Astrocyte (in vitro differentiated cells and primary cell): ENCODE measurements around the gene MT3. TPM values are rescaled to one million over a fixed set of nuclear protein-coding genes. Genes with fewer than 3 reads are reported as not detected.

ENCODE experiments used
- DNase-seq: peaks from one replicate; pipeline ENCODE4 v3.0.0-alpha.2; 2010; ENCODE audit warnings: low read depth
- FAIRE-seq: peaks from 2 replicates; lab custom pipeline; 2011; peaks lifted over from hg19 to GRCh38; lab: Jason Lieb, UNC
- H2AFZ ChIP-seq: 2 replicates; pipeline ENCODE4 v1.6.0; 2012; ENCODE audit warnings: low read depth, low read length, inconsistent platforms
- H3K27ac ChIP-seq: 2 replicates; pipeline ENCODE4 v1.5.1; 2011; ENCODE audit warnings: low read depth, low read length, inconsistent platforms
- H3K27me3 ChIP-seq: 2 replicates; pipeline ENCODE4 v1.6.0; 2011; ENCODE audit warnings: low read length, inconsistent platforms; ENCODE audit not compliant: insufficient read depth
- H3K36me3 ChIP-seq: 2 replicates; pipeline ENCODE4 v1.5.1; 2011; ENCODE audit warnings: low read length, inconsistent platforms; ENCODE audit not compliant: insufficient read depth
- H3K4me1 ChIP-seq: 2 replicates; pipeline ENCODE4 v1.5.1; 2011; ENCODE audit warnings: low read length, inconsistent platforms; ENCODE audit not compliant: insufficient read depth
- H3K4me2 ChIP-seq: 2 replicates; pipeline ENCODE4 v1.6.0; 2012; ENCODE audit warnings: low read length, inconsistent platforms
- H3K4me3 ChIP-seq: 2 replicates; pipeline ENCODE4 v1.5.1; 2011; ENCODE audit warnings: low read depth, mild to moderate bottlenecking, low read length, inconsistent platforms; ENCODE audit not compliant: insufficient read depth
- H3K79me2 ChIP-seq: 2 replicates; pipeline ENCODE4 v1.6.0; 2012; ENCODE audit warnings: mild to moderate bottlenecking, low read length, inconsistent platforms; ENCODE audit not compliant: insufficient read depth
- H3K9ac ChIP-seq: 2 replicates; pipeline ENCODE4 v1.6.0; 2012; ENCODE audit warnings: mild to moderate bottlenecking, low read length, inconsistent platforms
- H3K9me3 ChIP-seq: 2 replicates; pipeline ENCODE4 v1.5.1; 2012; ENCODE audit warnings: low read depth, mild to moderate bottlenecking, low read length, inconsistent platforms; ENCODE audit not compliant: insufficient read depth
- H4K20me1 ChIP-seq: 2 replicates; pipeline ENCODE4 v1.6.0; 2012; ENCODE audit warnings: low read length, inconsistent platforms; ENCODE audit not compliant: insufficient read depth
- H3K27ac Mint-ChIP-seq: one replicate; pipeline ENCODE4 v1.8.0; 2021; ENCODE audit warnings: mild to moderate bottlenecking, mixed read lengths; ENCODE audit not compliant: unreplicated experiment
- H3K27me3 Mint-ChIP-seq: one replicate; pipeline ENCODE4 v1.8.0; 2021; ENCODE audit warnings: low read depth, mixed read lengths; ENCODE audit not compliant: unreplicated experiment
- H3K36me3 Mint-ChIP-seq: one replicate; pipeline ENCODE4 v1.8.0; 2021; ENCODE audit warnings: low read depth, mixed read lengths; ENCODE audit not compliant: unreplicated experiment
- H3K4me1 Mint-ChIP-seq: one replicate; pipeline ENCODE4 v1.8.0; 2021; ENCODE audit warnings: low read depth, mixed read lengths; ENCODE audit not compliant: unreplicated experiment
- H3K4me3 Mint-ChIP-seq: one replicate; pipeline ENCODE4 v1.8.0; 2021; ENCODE audit warnings: mild to moderate bottlenecking, moderate library complexity, mixed read lengths; ENCODE audit not compliant: unreplicated experiment
- H3K9me3 Mint-ChIP-seq: one replicate; pipeline ENCODE4 v1.8.0; 2021; ENCODE audit warnings: mild to moderate bottlenecking, mixed read lengths; ENCODE audit not compliant: unreplicated experiment
- EZH2 ChIP-seq: IDR thresholded peaks from 2 replicates; pipeline ENCODE4 v1.6.1; 2012; ENCODE audit warnings: mild to moderate bottlenecking, low read length, inconsistent platforms; ENCODE audit not compliant: insufficient read depth
- total RNA-seq: library from RNA; stranded (reverse); gene quantifications from 2 replicates; pipeline ENCODE4 v1.2.1, GENCODE V29; 2021
- TF ChIP-seq, protein P1 (sequence below): IDR thresholded peaks from 2 replicates; pipeline ENCODE4 v1.5.1; 2011; ENCODE audit warnings: low read depth, mild to moderate bottlenecking, inconsistent platforms, low read length, moderate library complexity; ENCODE audit not compliant: insufficient read depth

MT3 gene
- total RNA-seq, 1 donor from 2014 or later, result not detected

DNA sequence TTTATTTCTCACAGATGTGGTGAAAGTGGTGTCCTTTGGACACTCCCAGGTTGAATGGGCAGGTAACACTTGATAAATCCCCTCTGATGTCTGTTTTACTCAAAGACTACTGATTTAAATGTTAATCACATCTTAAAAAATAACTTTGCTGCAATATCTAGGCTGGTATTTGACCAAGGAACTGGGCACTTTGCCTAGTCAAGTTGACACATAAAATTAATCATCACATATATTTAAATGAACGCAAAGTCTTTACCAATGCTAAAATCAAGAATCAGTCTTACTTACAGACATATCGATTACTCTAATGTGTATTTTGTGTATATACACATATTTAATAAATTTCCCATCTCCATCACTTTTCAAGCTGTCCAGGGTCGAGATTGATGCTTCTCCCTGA, 26.0 kb downstream of the MT3 start:
- Histone ChIP-seq H3K27ac (peak overlapping the region; percentile 66), H3K4me2 (peak overlapping the region; percentile 63), H3K36me3 (no peaks in the 10 kb centered on the region), H2AFZ (no peak overlapping the region), H3K9me3 (no peaks in the 10 kb centered on the region), H3K9ac (no peak overlapping the region), H3K27me3 (no peaks in the 10 kb centered on the region), H3K4me1 (peaks cover 60% of the 10 kb centered on the region), H3K79me2 (peaks cover 8% of the 10 kb centered on the region), H4K20me1 (no peaks in the 10 kb centered on the region), H3K4me3 (no peak overlapping the region)
- Mint-ChIP-seq H3K27me3 (peaks cover 36% of the 10 kb centered on the region), H3K4me1 (peaks cover 9% of the 10 kb centered on the region), H3K36me3 (no peaks in the 10 kb centered on the region), H3K9me3 (no peaks in the 10 kb centered on the region), H3K4me3 (no peak overlapping the region), H3K27ac (no peak overlapping the region)
- TF ChIP-seq EZH2, result no peak
- DNase-seq, result peak; percentile 41
- FAIRE-seq, result no peak

DNA sequence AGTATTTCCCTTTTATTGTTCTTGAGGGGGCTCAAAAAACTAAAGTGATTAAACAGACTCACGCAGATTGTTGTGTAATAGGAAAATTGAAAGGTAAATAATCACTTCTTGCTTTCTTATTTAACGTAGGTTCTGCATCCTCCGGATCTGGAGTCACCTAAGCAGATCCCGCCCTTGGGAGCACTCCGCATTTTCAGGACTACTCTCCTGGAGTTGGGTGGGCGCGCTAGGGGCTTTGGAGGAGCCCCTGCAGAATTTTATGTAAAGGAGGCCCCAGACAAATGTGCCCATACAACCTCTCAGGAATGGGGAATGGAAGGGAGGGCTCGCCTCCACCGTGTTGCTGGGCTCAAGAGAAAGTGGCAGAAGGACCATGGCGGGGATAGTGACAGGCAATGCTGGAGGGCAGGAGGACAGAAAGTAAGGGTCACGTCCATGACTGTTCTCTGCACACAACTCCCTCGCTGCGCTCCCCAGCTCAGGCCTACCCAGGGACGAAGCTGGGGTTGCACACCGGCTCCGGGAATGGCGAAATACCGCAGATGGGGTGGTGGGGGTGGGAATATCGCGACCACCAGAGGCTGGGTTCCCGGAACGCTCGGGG, 27.4 kb downstream of the MT3 start:
- Mint-ChIP-seq H3K27ac (no peak overlapping the region), H3K36me3 (no peaks in the 10 kb centered on the region), H3K9me3 (no peaks in the 10 kb centered on the region), H3K27me3 (peaks cover 47% of the 10 kb centered on the region), H3K4me3 (no peak overlapping the region), H3K4me1 (peaks cover 4% of the 10 kb centered on the region)
- Histone ChIP-seq H3K27ac (no peak overlapping the region), H2AFZ (peak overlapping the region; percentile 91), H3K27me3 (no peaks in the 10 kb centered on the region), H3K79me2 (peaks cover 4% of the 10 kb centered on the region), H3K4me1 (peaks cover 47% of the 10 kb centered on the region), H3K9me3 (no peaks in the 10 kb centered on the region), H3K36me3 (no peaks in the 10 kb centered on the region), H3K4me2 (peak overlapping the region; percentile 85), H4K20me1 (no peaks in the 10 kb centered on the region), H3K4me3 (peak overlapping the region; percentile 66), H3K9ac (peak overlapping the region; percentile 53)
- DNase-seq (no peak), FAIRE-seq (no peak)
- TF ChIP-seq EZH2, result no peak
- TF ChIP-seq, protein P1, sequence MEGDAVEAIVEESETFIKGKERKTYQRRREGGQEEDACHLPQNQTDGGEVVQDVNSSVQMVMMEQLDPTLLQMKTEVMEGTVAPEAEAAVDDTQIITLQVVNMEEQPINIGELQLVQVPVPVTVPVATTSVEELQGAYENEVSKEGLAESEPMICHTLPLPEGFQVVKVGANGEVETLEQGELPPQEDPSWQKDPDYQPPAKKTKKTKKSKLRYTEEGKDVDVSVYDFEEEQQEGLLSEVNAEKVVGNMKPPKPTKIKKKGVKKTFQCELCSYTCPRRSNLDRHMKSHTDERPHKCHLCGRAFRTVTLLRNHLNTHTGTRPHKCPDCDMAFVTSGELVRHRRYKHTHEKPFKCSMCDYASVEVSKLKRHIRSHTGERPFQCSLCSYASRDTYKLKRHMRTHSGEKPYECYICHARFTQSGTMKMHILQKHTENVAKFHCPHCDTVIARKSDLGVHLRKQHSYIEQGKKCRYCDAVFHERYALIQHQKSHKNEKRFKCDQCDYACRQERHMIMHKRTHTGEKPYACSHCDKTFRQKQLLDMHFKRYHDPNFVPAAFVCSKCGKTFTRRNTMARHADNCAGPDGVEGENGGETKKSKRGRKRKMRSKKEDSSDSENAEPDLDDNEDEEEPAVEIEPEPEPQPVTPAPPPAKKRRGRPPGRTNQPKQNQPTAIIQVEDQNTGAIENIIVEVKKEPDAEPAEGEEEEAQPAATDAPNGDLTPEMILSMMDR, result no peak

DNA sequence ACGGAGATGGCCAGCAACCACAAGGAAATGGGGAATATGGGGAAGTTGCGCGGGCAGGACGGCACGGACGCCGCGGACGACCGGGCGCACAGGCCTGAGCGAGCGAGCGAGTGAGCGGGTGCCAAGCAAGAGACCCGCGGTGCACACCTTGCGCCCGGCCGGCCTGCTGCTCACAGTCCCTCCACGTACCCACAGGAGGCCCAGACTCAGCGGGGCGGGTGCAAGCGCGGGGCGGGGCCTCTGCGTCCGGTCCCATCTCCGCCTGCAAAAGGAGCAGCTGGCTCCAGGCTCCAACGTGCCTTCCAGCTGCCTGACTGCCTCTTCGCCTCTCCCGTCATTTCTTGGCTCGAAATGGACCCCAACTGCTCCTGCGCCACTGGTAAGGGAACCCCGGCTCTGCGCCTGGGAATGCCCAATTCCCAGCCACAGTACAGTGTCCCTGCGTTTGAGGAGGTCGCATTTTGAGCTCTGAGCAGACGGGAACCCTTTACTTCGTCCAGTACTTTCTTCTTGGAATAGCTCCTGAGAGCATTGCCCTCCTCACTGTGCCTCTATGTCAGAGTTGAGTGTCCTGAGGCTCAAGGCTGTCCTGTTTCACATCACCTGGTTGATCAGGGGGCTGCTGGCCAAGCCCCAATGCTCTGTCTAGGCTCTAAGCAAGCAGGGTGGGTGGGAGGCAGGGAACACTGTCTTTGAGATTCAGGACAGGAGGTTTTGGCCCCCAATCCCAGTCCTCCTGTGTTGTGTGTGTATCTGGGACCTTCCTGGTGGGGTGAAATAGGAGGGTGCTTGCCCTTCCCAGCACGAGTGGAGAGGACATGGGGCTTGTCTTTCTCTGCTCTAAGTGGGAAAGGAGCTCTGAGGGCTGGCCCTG, 28.1 kb downstream of the MT3 start:
- peaks cover 55% of the 10 kb centered on the region for H3K27me3 Mint-ChIP-seq
- no peak overlapping the region for H3K27ac ChIP-seq
- FAIRE-seq, result no peak
- no peaks in the 10 kb centered on the region for H4K20me1 ChIP-seq
- H3K36me3 ChIP-seq, result no peaks in the 10 kb centered on the region
- H3K4me3 Mint-ChIP-seq, result peak overlapping the region; percentile 68
- H3K4me3 ChIP-seq, result peak overlapping the region; percentile 66
- peaks cover 4% of the 10 kb centered on the region for H3K4me1 Mint-ChIP-seq
- peak overlapping the region; percentile 53 for H3K9ac ChIP-seq
- H3K27me3 ChIP-seq, result no peaks in the 10 kb centered on the region
- peaks cover 43% of the 10 kb centered on the region for H3K4me1 ChIP-seq
- DNase-seq, result peak; percentile 57
- H3K9me3 ChIP-seq, result no peaks in the 10 kb centered on the region
- no peaks in the 10 kb centered on the region for H3K9me3 Mint-ChIP-seq
- H3K27ac Mint-ChIP-seq, result no peak overlapping the region
- TF ChIP-seq, protein P1, result no peak
- no peak for TF ChIP-seq EZH2
- peak overlapping the region; percentile 85 for H3K4me2 ChIP-seq
- H3K36me3 Mint-ChIP-seq, result no peaks in the 10 kb centered on the region
- peaks cover 4% of the 10 kb centered on the region for H3K79me2 ChIP-seq
- peak overlapping the region; percentile 91 for H2AFZ ChIP-seq
